Mesothelial cell of epicardium (in vitro differentiated cells): Measurements from ENCODE around the gene ANO6. TPM values are rescaled to one million over a fixed set of nuclear protein-coding genes. Genes with fewer than 3 reads are reported as not detected.

Experiments
- DNase-seq, 2 experiments: peaks; one replicate each; pipeline ENCODE4 v3.0.0; 2021; ENCODE audit warnings: low spot score in 2 of 2; ENCODE audit not compliant: unreplicated experiment in 2 of 2
- H3K27ac Mint-ChIP-seq: 2 replicates; pipeline ENCODE4 v1.8.0; 2021; ENCODE audit warnings: mixed read lengths
- H3K27me3 Mint-ChIP-seq: 2 replicates; pipeline ENCODE4 v1.8.0; 2021; ENCODE audit warnings: low read depth, mixed read lengths
- H3K36me3 Mint-ChIP-seq: 2 replicates; pipeline ENCODE4 v1.8.0; 2021; ENCODE audit warnings: mixed read lengths
- H3K4me1 Mint-ChIP-seq: 2 replicates; pipeline ENCODE4 v1.8.0; 2021; ENCODE audit warnings: mixed read lengths
- H3K4me3 Mint-ChIP-seq: 2 replicates; pipeline ENCODE4 v1.8.0; 2021; ENCODE audit warnings: mild to moderate bottlenecking, moderate library complexity, mixed read lengths
- H3K9me3 Mint-ChIP-seq: 2 replicates; pipeline ENCODE4 v1.8.0; 2021; ENCODE audit warnings: mixed read lengths
- CTCF ChIP-seq: fragments of 200-600 bp; sonication (generic); IDR thresholded peaks from one replicate; pipeline ENCODE4 v1.5.0; 2021; ENCODE audit warnings: antibody characterized with exemption; ENCODE audit not compliant: unreplicated experiment
- total RNA-seq: library from RNA; stranded (reverse); gene quantifications from 3 replicates; pipeline ENCODE4 v1.2.1, GENCODE V29; 2021

The ANO6 gene
- total RNA-seq, 1 donor from 2014 or later = 41.1 TPM

DNA sequence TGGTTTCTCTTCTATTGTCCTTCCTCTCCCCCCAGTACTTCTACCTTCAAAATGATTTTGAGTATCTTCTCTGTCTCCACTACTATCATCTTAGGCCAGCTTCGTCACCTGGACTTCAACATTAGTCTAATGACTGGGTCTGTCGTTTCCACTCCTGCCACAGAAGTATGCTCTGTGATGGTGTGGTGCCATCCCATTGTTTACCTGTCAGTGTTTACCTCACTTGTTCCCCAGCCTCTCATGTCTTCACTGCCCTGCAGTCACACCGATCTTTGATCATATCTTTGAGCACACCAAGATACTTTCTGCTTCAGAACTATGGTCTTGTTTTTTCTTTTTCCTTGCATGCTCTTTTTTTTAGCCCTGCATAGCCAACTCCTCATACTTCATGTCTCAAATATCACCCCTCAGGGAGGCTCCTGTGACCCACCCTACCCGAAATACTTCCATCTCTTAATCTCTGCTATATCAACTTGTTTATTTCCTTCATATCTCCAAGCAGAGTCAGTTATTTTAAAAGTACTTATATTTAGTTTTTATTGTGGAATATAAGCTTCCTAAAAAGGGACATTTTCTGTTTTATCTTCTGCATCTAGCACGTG, 60.4 kb downstream of the ANO6 start:
- peaks cover 28% of the 10 kb centered on the region for H3K4me1 Mint-ChIP-seq

DNA sequence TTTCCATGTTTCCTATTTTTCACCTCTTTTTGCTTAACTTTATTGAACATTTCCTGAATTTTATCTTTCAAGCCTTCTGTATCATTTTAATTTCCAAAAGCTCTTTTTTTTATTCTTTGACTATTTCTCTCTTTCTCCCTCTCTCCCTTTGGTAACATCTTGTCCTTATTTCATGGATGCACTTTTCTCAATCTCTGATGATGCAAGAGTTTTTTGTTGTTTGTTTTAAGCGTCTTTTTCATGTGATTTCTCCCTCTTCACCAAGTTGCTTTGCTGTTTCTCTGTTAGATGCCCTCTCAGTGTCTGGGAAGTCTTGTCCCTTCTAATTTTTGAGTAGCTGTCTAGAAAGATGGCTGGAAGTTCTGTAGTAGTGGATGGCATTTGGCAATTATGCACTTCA, 62.6 kb downstream of the ANO6 start:
- H3K27ac Mint-ChIP-seq = no peak overlapping the region
- H3K4me1 Mint-ChIP-seq = peaks cover 43% of the 10 kb centered on the region
- no peaks in the 10 kb centered on the region for H3K27me3 Mint-ChIP-seq
- peaks cover 13% of the 10 kb centered on the region for H3K36me3 Mint-ChIP-seq
- H3K9me3 Mint-ChIP-seq = peaks cover 10% of the 10 kb centered on the region
- H3K4me3 Mint-ChIP-seq = no peak overlapping the region
- no peak for TF ChIP-seq CTCF
- DNase-seq = no peak

More for the DNA sequence above, 60.4 kb downstream of the ANO6 start:
- H3K27me3 Mint-ChIP-seq = no peaks in the 10 kb centered on the region
- peaks cover 5% of the 10 kb centered on the region for H3K36me3 Mint-ChIP-seq
- H3K27ac Mint-ChIP-seq = no peak overlapping the region
- no peak overlapping the region for H3K4me3 Mint-ChIP-seq
- H3K9me3 Mint-ChIP-seq = peaks cover 1% of the 10 kb centered on the region
- TF ChIP-seq CTCF = no peak
- no peak for DNase-seq

- DNase-seq = no peak
- no peak overlapping the region for H3K27ac Mint-ChIP-seq
- H3K27me3 Mint-ChIP-seq = no peaks in the 10 kb centered on the region
- H3K9me3 Mint-ChIP-seq = peaks cover 10% of the 10 kb centered on the region
- H3K36me3 Mint-ChIP-seq = peaks cover 13% of the 10 kb centered on the region
- no peak overlapping the region for H3K4me3 Mint-ChIP-seq
- peaks cover 60% of the 10 kb centered on the region for H3K4me1 Mint-ChIP-seq
- no peak for TF ChIP-seq CTCF
These were observed 64.3 kb downstream of the ANO6 start for GRCh38 chr12:45279931-45280830.

DNA sequence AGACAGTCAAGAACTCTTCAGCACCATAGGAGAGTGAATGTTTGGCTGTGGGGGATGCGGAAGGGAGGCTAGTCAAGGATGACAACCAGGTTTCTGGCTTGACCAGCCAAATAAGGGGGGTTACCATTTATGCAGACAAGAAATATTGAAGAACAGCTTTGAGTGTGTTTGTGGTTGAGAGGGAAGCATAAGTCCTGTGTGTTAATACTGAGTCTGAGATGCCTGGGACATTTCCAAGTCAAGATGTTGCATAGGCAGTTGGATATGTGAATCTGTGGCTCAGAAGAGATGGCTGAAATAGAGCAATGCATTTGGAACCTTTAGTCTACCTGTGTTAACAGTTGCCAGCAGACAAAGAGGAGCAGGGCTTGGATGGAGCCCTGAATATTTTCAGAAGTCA, 66.1 kb downstream of the ANO6 start:
- no peak overlapping the region for H3K4me3 Mint-ChIP-seq

DNA sequence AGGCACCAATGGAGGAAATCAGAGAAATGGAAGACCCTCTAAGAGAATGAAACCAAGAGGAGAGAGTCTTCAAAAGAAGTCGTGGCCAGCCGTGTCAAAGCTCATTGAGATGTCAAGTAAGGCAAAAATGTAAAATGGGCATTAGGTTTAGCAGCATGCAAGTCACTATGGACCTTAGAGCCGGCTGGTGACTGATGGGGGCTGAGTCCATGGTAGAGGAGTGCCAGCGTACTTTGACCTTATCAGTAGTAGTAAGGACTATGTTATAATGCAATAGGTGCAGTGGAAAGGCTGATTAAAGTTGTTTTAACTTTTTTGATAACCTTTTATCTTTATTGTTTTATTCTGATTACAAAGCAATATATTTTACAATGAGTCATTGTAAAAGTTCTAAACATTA, 66.5 kb downstream of the ANO6 start:
- Mint-ChIP-seq H3K4me3 (no peak overlapping the region), H3K9me3 (peaks cover 10% of the 10 kb centered on the region), H3K4me1 (peaks cover 64% of the 10 kb centered on the region), H3K27ac (no peak overlapping the region), H3K27me3 (no peaks in the 10 kb centered on the region), H3K36me3 (peaks cover 13% of the 10 kb centered on the region)
- DNase-seq = no peak
- no peak for TF ChIP-seq CTCF

More for the DNA sequence above, 66.1 kb downstream of the ANO6 start:
- no peak overlapping the region for H3K27ac Mint-ChIP-seq
- H3K36me3 Mint-ChIP-seq = peaks cover 13% of the 10 kb centered on the region
- H3K9me3 Mint-ChIP-seq = peaks cover 10% of the 10 kb centered on the region
- TF ChIP-seq CTCF = no peak
- no peaks in the 10 kb centered on the region for H3K27me3 Mint-ChIP-seq
- DNase-seq = no peak
- H3K4me1 Mint-ChIP-seq = peaks cover 68% of the 10 kb centered on the region
